ENCODE results near the gene TRABD2A. TPM values are rescaled to one million over a fixed set of nuclear protein-coding genes. Genes with fewer than 3 reads are reported as not detected.
"Not testable (repeated sequence)": the region's sequence is repeated elsewhere in the genome, so short reads cannot be mapped to it uniquely, and the experiment has no call there.

TRABD2A gene
- 56.3 and 59.6 TPM in 2 replicates for total RNA-seq

DNA sequence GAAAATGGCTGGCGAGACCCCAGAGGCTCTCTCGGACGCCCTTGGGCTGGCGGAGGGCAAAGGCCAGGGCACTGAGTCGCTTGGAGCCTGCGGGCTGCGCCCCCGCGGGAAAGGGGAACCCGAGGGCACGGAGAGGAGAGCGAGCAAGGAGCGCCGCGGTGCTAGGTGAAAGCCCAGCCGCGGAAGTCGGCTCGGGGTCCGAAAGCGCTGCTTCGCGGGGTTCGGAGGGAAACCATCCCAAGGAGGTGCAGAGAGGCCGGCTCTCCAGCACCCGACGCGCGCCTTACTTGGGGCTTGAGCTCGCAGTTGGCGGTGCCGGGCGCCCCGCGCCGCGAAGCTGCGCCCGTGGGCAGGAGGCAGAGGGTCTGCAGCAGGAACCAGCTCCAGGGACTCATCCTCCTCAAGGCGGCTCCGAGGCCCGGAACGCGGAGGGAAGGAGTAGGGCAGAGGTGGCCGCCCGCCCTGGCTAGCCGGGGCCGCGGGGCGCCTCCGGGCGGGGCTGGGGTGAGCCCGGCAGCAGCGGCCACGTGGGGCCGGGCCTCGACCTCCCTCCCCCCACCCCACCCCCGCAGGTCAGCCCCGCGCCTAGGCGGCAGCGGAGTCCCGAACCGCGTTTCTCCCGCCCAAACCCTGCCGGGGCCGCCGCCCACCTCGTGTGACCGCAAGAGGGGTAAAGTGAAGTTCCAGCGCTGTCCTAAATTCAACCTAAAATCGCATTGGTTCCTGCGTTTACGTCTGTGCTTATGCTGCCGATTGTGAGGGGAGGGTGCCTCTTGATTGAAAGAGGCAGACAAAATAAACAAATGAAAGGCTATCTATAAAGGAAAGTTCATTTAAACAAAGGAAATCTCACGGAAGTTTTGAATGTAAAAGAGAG, at the start of gene TRABD2A:
Gene TRABD2A (minus strand): TSS at position 440 of the 877 bp plus-strand sequence. CDS start 45 bp downstream, at position 395.
- intact Hi-C loops (cut with micrococcal nuclease) = loop anchor here (1.0 to 5.0 kb wide), 6 partner anchors 34 to 422 kb away; partner anchors contain the start of genes DNAH6 and SUCLG1
- Mint-ChIP-seq H3K9me3 (no peaks in the 10 kb centered on the region), H3K36me3 (ENCODE audit: low read depth) (peaks cover 13% of the 10 kb centered on the region), H3K27me3 (no peaks in the 10 kb centered on the region), H3K4me3 (peak within 1 kb of the TSS; percentile 98), H3K4me1 (peaks cover 59% of the 10 kb centered on the region), H3K27ac (peak within 1 kb of the TSS; percentile 96)
- DNase-seq = peak; percentile 89

- Mint-ChIP-seq H3K4me1 (peaks cover 47% of the 10 kb centered on the region), H3K9me3 (no peaks in the 10 kb centered on the region), H3K4me3 (peak overlapping the region; percentile 93), H3K27ac (peak overlapping the region; percentile 93), H3K27me3 (no peaks in the 10 kb centered on the region), H3K36me3 (ENCODE audit: low read depth) (peaks cover 5% of the 10 kb centered on the region)
- intact Hi-C loops (cut with micrococcal nuclease) = loop anchor here (1.0 to 5.0 kb wide), 5 partner anchors 11 to 432 kb away; partner anchors contain the start of gene DNAH6
- DNase-seq = no peak
Observed at GRCh38 chr2:84927275-84927627, 46.4 kb upstream of the TRABD2A start.

DNA sequence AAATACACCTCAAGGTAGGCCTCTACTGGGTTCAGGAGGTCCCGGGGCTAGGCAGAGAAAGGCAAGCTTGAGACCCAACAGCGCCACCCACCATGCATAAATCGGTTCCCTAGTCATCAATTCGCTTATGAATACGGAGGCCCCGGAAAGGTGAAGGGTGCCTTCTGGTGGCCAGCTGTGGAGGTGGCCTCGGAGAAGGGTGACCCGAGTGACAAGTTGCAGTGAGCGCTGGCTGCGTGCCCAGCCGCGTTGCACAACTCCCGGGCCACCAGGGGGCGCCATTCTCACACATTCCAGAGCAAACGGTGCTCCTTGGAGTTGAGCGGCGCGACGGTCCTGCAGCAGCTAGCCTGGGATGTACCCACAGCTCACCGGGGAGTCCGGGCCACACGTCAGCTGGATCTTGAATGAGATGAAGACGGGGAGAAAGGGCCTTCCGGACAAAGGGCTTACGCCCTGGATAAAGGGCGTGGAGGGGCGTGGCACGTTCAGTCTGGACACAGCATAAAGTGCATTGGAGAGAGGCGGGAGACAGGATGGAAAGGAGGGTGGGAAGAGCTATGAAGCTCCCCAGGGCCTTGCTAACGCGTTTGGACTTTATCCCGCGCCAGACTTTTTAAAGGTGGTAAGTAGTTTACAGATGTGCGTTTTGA, 45.0 kb upstream of the TRABD2A start:
- Mint-ChIP-seq H3K4me1 (peaks cover 37% of the 10 kb centered on the region), H3K9me3 (no peaks in the 10 kb centered on the region), H3K4me3 (peak overlapping the region; percentile 93), H3K27ac (peak overlapping the region; percentile 93), H3K27me3 (no peaks in the 10 kb centered on the region), H3K36me3 (ENCODE audit: low read depth) (peaks cover 4% of the 10 kb centered on the region)
- DNase-seq = peak; percentile 99
- intact Hi-C loops (cut with micrococcal nuclease) = loop anchor here (1.0 to 5.0 kb wide), 12 partner anchors 20 to 467 kb away; partner anchors contain the start of genes DNAH6 and SUCLG1

DNA sequence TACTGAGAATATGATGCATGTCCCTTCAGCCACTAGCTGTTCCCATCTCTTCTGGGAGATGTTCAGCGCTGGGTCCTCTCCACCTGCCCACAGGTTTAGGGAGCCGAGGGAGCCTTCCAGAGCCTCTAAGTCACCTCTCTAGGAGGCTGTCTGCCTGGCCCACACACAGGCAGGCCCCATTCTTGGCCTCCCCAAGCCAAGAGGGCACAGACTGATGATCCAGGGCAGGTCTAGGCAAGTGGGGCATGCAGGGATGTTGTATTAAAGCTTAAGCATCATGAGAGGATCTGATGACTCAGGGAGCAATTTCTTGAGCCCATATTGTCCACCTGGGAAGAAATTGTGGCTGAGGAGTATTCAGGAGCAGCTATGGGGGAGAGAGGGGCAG, 44.4 kb upstream of the TRABD2A start:
- Mint-ChIP-seq H3K36me3 (ENCODE audit: low read depth) (peaks cover 4% of the 10 kb centered on the region), H3K4me1 (peaks cover 38% of the 10 kb centered on the region), H3K27me3 (no peaks in the 10 kb centered on the region), H3K4me3 (peak overlapping the region; percentile 93), H3K9me3 (no peaks in the 10 kb centered on the region), H3K27ac (peak overlapping the region; percentile 93)
- intact Hi-C loops (cut with micrococcal nuclease) = loop anchor here (1.0 to 5.0 kb wide), 10 partner anchors 19 to 467 kb away; partner anchors contain the start of genes DNAH6 and SUCLG1
- no peak for DNase-seq

DNA sequence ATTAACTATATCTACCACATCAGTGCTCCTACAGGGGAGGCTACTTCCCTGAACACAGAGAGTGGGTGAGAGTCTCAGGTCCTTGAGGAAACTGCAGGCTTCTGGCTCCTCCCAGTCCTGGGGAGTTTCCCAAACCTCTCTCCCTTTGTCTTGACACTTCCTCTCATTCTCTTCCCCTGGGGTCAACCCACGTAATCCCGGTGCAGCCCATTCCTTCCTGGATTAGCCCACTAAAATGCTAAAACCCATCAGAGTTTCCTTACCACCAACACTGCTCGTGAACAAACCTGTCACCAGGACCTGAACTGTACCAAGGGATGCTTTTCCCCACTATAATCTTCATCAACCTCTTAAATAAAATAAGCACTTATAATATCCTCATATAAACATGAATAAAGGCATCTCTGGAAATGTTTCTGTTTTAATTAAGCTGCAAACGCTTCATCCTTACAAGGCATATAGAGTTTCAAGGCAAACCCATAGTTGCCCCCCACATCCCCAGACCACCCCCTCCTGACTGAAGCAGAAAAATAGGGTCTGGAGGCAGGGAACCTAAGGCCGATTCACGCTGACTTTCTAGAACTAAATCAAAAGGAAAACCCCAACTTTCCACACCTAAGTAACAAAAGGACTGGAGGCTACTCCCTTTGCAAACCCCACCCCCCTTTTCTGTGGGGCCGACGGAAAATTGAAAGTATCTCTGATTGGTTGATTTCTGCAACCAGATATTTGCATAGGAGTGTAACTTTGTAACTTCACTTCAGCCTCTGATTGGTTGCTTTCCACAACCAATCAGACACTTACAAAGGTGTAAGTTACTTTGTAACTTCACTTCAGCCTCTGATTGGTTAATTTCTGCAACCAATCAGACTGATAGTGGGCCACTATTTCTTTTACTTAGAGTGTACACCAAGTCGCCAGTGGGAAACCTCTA, 43.6 kb upstream of the TRABD2A start:
- DNase-seq = peak; percentile 93
- H3K27ac Mint-ChIP-seq = peak overlapping the region; percentile 89
- H3K9me3 Mint-ChIP-seq = no peaks in the 10 kb centered on the region
- peaks cover 4% of the 10 kb centered on the region for H3K36me3 Mint-ChIP-seq (ENCODE audit: low read depth)
- H3K4me1 Mint-ChIP-seq = peaks cover 46% of the 10 kb centered on the region
- H3K4me3 Mint-ChIP-seq = peak overlapping the region; percentile 59
- intact Hi-C loops (cut with micrococcal nuclease) = loop anchor here (1.0 to 5.0 kb wide), 10 partner anchors 18 to 466 kb away; partner anchors contain the start of genes DNAH6 and SUCLG1
- H3K27me3 Mint-ChIP-seq = no peaks in the 10 kb centered on the region

DNA sequence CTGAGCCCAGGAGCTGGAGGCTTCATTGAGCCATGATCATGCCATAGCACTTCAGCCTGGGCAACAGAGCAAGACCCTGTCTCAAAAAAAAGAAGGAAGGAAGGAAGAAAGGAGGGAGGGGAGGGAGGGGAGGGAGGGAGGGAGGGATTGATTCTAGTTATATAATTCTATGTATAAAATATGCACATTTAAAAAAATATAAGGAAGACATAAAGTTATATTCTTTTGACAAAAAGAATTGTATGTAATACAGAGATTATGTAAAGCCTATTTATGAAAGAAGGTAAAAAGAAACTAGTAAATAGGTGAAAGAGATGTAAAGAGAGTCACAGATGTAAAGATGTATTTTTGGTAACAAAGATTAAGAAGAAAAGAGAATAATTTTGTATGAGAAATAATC, 42.1 kb upstream of the TRABD2A start:
- Mint-ChIP-seq H3K9me3 (no peaks in the 10 kb centered on the region), H3K27ac (peak overlapping the region; percentile 80), H3K36me3 (ENCODE audit: low read depth) (peaks cover 4% of the 10 kb centered on the region), H3K4me1 (peaks cover 55% of the 10 kb centered on the region), H3K27me3 (no peaks in the 10 kb centered on the region), H3K4me3 (peak overlapping the region; percentile 39)
- intact Hi-C loops (cut with micrococcal nuclease) = no loop called here
- DNase-seq = no peak

GRCh38 chr2:84919885-84920580, 39.1 kb upstream of the TRABD2A start:
- H3K27me3 Mint-ChIP-seq = no peaks in the 10 kb centered on the region
- intact Hi-C loops (cut with micrococcal nuclease) = loop anchor here (1.0 kb wide), 1 partner anchor 11 kb away; no protein-coding TSS in a partner anchor
- H3K27ac Mint-ChIP-seq = peak overlapping the region; percentile 84
- DNase-seq = peak; percentile 80
- no peaks in the 10 kb centered on the region for H3K9me3 Mint-ChIP-seq
- peak overlapping the region; percentile 72 for H3K4me3 Mint-ChIP-seq
- peaks cover 1% of the 10 kb centered on the region for H3K36me3 Mint-ChIP-seq (ENCODE audit: low read depth)
- H3K4me1 Mint-ChIP-seq = peaks cover 36% of the 10 kb centered on the region

GRCh38 chr2:84918430-84918829, 37.5 kb upstream of the TRABD2A start:
- no peak for DNase-seq
- Mint-ChIP-seq H3K4me1 (peaks cover 30% of the 10 kb centered on the region), H3K4me3 (no peak overlapping the region), H3K27me3 (no peaks in the 10 kb centered on the region), H3K36me3 (ENCODE audit: low read depth) (peaks cover 3% of the 10 kb centered on the region), H3K9me3 (no peaks in the 10 kb centered on the region), H3K27ac (peak overlapping the region; percentile 80)
- intact Hi-C loops (cut with micrococcal nuclease) = no loop called here

- H3K27ac Mint-ChIP-seq; H3K36me3 Mint-ChIP-seq (ENCODE audit: low read depth); H3K27me3 Mint-ChIP-seq; H3K9me3 Mint-ChIP-seq; H3K4me3 Mint-ChIP-seq; DNase-seq; intact Hi-C loops (cut with micrococcal nuclease): not testable (repeated sequence)
- H3K4me1 Mint-ChIP-seq = peaks cover 30% of the 10 kb centered on the region
Observed at GRCh38 chr2:84917821-84918220, 36.9 kb upstream of the TRABD2A start.

- intact Hi-C loops (cut with micrococcal nuclease); H3K27ac Mint-ChIP-seq; H3K9me3 Mint-ChIP-seq; H3K27me3 Mint-ChIP-seq; DNase-seq; H3K4me3 Mint-ChIP-seq; H3K36me3 Mint-ChIP-seq (ENCODE audit: low read depth): not testable (repeated sequence)
- peaks cover 37% of the 10 kb centered on the region for H3K4me1 Mint-ChIP-seq
Observed at GRCh38 chr2:84915675-84916074, 34.8 kb upstream of the TRABD2A start.

GRCh38 chr2:84914334-84914733, 33.5 kb upstream of the TRABD2A start:
- Mint-ChIP-seq H3K36me3 (ENCODE audit: low read depth) (peaks cover 12% of the 10 kb centered on the region), H3K4me3 (no peak overlapping the region), H3K9me3 (peaks cover 9% of the 10 kb centered on the region), H3K27ac (no peak overlapping the region), H3K4me1 (peaks cover 33% of the 10 kb centered on the region), H3K27me3 (no peaks in the 10 kb centered on the region)
- DNase-seq = no peak
- intact Hi-C loops (cut with micrococcal nuclease) = no loop called here

GRCh38 chr2:84912984-84913383, 32.1 kb upstream of the TRABD2A start:
- no peak for DNase-seq
- Mint-ChIP-seq H3K27ac (no peak overlapping the region), H3K4me1 (peaks cover 38% of the 10 kb centered on the region), H3K36me3 (ENCODE audit: low read depth) (peaks cover 24% of the 10 kb centered on the region), H3K27me3 (no peaks in the 10 kb centered on the region), H3K4me3 (no peak overlapping the region), H3K9me3 (peaks cover 14% of the 10 kb centered on the region)
- intact Hi-C loops (cut with micrococcal nuclease) = no loop called here

Data from activated CD4-positive, alpha-beta T cell treated with anti-CD3 and anti-CD28 coated beads, Interleukin-2, amount 10 ng/mL, durations not matched to agents 24 days and 14 days (primary cell).